Stimulated activated naive CD4-positive, alpha-beta T cell (primary cell): ENCODE measurements around the gene CCR6.
"Not testable (repeated sequence)": the region's sequence is repeated elsewhere in the genome, so short reads cannot be mapped to it uniquely, and the experiment has no call there.

ENCODE experiments used
- DNase-seq, 6 experiments: peaks; one replicate each; lab custom pipeline; 2025; lab: John Stamatoyannopoulos, UW

Gene CCR6

DNA sequence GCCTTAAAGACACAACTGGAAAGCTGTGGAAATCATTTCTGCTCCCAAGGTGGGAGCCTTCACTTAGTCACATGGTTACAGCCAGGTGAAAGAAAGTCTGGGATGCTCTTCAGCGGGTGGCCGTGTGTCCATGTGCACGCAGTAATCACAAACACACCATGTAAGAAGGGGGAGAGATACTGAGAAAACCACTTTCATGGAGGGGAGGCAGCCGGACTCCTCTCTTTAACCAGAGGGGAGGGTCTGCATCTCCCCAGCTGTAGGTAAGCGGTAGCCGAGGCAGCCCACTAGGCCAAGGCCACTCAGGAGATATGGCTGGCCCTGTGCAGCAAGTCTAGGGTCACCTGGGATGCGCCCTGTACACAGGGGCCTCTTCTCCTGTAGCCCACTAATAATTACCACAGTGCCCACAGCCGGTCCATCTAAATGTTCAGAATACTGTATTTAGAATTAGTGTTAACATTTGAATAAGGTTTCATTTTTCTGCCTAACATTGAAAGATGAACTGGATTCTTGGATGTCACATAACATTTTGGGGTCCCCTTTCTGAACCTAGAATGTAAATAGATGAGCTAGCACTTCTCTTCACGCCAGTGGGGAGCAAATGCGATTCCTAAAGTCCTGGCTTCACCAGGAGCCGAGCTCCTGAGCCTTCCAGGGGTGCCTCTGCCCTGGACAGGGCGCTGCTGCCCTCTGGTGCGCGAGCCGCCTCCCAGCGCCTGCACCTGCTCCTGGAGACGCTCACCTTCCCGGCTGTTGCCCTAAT is 19.0 kb downstream of the CCR6 start:
- peak in 4 of 6 experiments; percentile 8 to 47 (median 28) for DNase-seq

DNA sequence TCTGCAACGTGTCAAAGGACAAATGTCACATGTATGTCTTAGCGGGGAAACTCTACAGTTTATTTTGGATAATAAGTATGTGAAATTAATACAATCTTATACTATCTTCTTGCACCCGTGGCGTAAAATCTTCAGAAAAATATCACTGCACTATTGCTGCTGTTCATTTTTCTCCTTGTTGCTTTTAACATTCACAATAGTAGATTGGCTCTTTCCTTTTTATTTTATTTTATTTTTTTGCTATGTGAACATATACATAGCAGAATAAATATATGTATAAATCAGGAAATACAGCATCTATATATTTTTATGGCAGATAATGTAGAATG is 19.5 kb downstream of the CCR6 start:
- DNase-seq = no peak

DNA sequence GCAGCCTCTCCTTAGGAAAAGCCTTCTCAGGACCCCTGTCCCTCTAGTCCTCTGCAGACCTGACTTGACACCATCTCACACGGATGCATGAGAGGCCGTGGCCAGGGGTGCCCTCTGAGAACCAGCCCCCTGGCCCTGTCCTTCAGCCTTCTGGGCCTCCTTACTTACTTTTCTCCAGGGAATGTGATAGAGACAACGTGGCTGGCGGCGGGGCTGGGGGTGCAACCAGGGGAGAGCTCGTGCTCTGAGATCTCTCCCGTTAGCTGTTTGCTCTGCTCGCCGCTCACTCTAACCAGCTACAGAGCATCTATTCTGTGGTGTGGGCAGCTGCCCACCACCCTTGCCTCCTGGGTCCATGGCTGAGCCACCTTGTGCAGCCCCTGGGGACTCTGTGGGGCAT is 20.1 kb downstream of the CCR6 start:
- no peak for DNase-seq

GRCh38 chr6:167145461-167145860 is 22.6 kb downstream of the CCR6 start:
- no peak for DNase-seq

DNA sequence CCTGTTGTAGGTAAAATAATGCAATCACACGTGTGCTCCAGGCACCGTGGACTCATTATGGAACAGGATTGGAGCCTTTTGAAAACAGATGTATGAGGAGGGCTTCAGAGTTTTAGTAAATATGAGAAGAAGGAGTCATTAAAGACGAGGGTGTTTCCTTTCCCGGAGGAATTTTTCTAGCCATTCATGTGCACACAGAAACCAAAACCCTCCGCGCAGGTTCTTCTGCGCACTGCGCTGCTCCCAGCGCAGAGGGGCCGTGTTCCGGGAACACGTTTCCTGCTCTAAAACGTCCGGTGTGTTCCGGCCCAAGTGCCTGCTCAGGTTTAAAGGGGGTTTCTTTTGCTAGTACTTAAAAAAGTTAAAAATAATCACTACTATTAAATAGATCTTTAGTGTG is 23.2 kb downstream of the CCR6 start:
- no peak for DNase-seq

GRCh38 chr6:167146977-167147376 is 24.1 kb downstream of the CCR6 start:
- DNase-seq = no peak

DNA sequence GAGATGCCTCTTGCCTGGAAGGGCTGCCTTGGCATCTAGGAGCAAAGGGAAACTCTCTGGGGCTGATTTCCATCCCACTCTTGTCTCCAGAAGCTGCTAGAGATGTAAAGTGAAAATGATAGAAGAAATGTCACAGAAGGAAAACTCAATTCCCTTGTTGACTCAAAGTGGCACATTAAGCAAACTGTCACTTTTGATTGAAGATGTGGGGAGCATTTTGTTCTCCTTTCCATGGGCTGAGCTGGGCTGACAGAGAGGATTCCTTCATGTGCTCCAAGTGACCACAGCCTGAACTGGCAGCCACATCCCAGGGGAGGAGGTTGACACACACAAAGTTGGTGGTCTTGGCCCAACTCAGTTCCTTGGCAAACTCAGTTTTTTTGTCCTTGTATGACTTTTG is 25.1 kb downstream of the CCR6 start:
- DNase-seq = no peak

DNA sequence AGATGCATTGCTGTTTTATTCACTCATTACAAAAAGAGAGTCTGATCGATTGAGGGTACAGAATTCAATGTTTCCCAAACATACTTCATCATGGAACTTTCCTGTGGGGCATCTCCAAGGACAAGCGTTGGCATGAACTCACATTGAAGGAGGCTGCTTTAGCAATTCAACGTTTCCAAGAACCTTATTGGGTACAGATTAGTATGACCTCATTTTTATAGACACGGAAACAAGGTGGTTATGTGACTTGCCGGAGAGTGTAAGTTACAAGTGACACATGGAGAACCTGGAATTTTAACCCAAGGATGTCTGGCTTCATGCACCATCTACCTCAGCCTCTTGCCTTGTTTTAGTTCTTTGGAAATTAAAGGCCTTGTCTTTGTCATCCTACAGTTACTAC is 26.1 kb downstream of the CCR6 start:
- no peak for DNase-seq

GRCh38 chr6:167150941-167151549 is 28.1 kb downstream of the CCR6 start:
- no peak for DNase-seq

DNA sequence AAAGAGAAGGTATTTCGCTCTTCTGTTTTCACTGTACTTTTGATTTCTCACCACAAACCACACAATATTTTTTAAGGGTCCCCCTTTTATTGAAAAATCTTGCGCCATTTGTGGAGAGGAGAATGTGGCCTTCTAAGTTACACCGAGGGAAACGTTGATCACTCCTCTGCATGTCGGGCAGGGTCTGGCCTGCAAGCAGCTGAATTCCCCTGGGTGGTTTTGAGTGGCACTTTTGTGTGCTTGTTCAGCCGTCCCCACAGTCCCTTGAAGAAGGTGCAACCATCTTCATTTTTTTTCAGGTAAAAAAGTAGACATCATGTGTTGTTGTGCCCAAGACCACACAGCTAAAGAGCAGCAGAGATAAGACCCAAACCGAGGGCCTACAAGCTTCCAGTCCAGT is 28.8 kb downstream of the CCR6 start:
- no peak for DNase-seq

DNA sequence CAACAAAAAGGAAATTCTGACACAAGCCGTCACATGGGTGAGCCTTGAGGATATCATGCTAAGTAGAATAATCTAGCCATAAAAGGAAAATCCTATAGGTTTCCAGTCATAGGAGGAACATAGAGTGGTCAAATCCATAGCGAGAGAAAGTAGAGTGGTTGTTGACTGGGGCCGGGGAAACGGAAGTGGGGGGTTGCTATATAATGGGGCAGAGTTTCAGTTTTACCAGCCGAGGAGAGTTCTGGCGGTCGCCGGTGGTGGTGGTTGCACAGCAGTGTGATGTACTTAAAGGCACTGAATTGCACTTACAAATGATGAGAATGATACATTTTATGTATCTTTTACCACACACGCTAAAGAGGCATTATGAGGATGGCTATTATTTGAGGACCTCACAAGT is 30.0 kb downstream of the CCR6 start:
- no peak for DNase-seq

DNA sequence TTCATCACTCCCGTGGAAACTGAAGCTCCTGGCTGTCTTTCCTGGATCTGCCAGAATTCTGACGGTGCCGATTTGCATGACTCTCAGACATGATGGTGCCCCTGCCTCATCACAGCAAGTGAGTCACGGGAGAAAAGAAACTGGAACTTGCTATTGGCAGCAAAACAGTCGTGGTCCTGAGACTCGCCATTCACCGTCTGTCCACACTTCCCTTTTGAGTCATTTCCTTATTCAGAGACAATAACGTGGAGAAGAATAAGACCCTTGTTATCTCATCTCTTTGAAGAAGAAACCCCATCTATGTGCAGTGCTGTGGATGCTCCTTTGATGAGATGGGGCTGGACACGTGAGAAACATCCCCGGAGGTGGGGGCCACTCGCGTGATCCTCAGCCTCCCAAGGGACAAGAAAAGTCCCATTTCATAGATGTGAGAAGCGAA is 30.6 kb downstream of the CCR6 start:
- no peak for DNase-seq

GRCh38 chr6:167154291-167154690 is 31.4 kb downstream of the CCR6 start:
- DNase-seq = no peak

GRCh38 chr6:167154895-167155294 is 32.0 kb downstream of the CCR6 start:
- no peak for DNase-seq

GRCh38 chr6:167157414-167157813 is 34.5 kb downstream of the CCR6 start:
- no peak for DNase-seq

DNA sequence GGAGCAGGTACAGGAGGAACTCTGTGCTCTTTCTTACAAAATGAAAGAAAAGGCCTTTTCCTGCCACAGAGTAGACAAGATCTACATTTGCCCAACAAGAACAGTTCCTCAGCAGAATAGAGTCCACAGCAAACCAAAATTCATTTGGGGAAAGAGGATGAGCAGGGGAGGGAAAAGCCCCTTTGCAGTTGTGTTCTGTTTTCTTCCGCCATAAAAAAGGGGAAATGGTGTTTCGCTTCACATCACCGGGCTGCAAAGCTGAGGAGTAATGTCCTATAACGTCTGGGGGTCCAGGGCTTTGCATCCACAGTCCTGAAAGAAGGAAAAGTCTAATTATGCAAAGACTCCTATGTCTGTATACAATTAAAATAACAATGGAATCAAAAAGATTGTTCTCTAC is 35.0 kb downstream of the CCR6 start, which contains the start of gene GPR31:
GPR31 (minus strand) TSS at position 118 of the 400 bp plus-strand sequence. CDS start 149 bp downstream, outside the sequence.
- no peak for DNase-seq

DNA sequence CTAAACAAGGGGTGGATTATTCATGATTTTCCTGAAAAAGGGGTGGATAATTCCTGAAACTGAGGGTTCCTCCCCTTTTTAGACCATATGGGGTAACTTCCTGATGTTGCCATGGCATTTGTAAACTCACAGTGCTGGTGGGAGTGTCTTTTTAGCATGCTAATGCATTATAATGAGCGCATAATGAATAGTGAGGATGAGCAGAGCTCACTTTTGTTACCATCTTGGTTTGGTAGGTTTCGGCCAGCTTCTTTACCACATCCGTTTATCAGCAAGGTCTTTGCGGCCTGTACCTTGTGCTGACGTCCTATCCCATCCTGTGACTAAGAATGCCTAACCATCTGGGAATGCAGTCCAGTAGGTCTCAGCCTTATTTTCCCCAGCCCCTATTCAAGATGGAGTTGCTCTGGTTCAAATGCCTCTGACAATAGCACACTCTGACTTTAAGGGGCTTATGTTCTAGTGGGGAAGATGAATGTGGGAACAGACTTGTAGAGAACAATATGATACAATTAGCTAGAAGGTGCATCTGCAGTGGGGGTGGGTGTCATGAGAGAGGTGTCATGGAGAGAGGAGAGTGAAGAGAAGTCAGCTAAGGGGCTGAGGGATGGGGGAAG is 39.1 kb downstream of the CCR6 start:
- no peak for DNase-seq

DNA sequence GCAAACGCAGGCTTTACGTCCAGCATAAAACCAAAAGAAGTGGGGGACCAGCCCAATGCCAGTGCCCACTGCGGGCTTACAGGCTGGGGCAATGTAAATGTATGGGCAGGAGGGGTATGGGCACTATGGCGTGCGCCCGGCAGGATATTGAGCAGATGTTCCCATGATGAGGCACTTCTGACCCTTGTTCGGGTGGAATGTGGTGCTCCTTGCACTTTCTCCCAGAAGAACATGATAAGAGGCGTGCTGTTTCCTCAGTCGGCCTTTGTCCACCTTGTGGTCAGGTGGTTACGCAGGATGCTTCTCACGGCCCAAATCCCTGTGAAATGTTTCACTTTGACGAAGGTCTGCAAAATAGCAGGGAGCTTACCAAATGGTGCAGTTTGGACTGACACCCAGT is 39.7 kb downstream of the CCR6 start:
- DNase-seq = no peak

GRCh38 chr6:167163476-167164011 is 40.6 kb downstream of the CCR6 start:
- no peak for DNase-seq

- no peak for DNase-seq
These were observed 41.4 kb downstream of the CCR6 start for GRCh38 chr6:167164261-167164660.

GRCh38 chr6:167165858-167166471 is 43.1 kb downstream of the CCR6 start:
- DNase-seq = no peak

DNA sequence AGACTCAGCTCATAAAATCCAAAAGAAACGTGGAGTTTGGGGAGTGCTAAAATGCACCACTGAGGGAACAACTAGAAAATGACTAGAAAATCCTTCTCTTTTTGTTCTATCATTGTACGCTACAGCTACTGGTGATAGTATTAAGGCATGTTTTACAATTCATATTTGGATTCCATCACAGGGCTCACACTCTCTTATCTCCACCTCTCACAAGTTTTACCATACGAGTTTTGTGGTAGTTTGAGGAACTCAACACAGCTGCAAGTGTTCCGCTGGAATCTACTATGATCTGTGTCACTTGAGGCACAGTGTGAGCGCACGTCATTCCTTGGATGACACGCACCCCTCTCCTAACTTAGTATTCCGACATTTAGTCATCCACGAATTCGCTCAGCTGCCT is 44.8 kb downstream of the CCR6 start:
- DNase-seq = not testable (repeated sequence)

- not testable (repeated sequence) for DNase-seq
These were observed 45.4 kb downstream of the CCR6 start for GRCh38 chr6:167168296-167168695.
